GM12892 (cell line): Measurements from ENCODE around the gene MMD.

Source experiments
- DNase-seq: peaks from one replicate; pipeline ENCODE4 v3.0.0; 2011; ENCODE audit not compliant: insufficient read length
- FAIRE-seq: peaks from 2 replicates; lab custom pipeline; 2011; peaks lifted over from hg19 to GRCh38; lab: Jason Lieb, UNC
- POLR2A ChIP-seq: IDR thresholded peaks from 2 replicates; pipeline ENCODE4 v1.6.1; 2011; ENCODE audit warnings: low read depth, low read length, control low read depth
- POLR2AphosphoS5 ChIP-seq: IDR thresholded peaks from 2 replicates; pipeline ENCODE4 v1.6.1; 2011; ENCODE audit warnings: low read depth, low read length, control low read depth
- TAF1 ChIP-seq: IDR thresholded peaks from 2 replicates; pipeline ENCODE4 v1.6.1; 2011; ENCODE audit warnings: low read depth, mild to moderate bottlenecking, control low read depth, low read length, borderline replicate concordance

MMD gene

GRCh38 chr17:55381017-55381770 is 40.4 kb downstream of the MMD start:
- TF ChIP-seq POLR2AphosphoS5 (no peak), TAF1 (no peak), POLR2A (no peak)
- FAIRE-seq (no peak), DNase-seq (no peak)

- FAIRE-seq (no peak), DNase-seq (no peak)
- TF ChIP-seq TAF1 (no peak), POLR2AphosphoS5 (no peak), POLR2A (no peak)
These were observed 43.9 kb downstream of the MMD start for GRCh38 chr17:55377671-55378275.

GRCh38 chr17:55368706-55369105 is 52.9 kb downstream of the MMD start:
- FAIRE-seq = no peak
- TF ChIP-seq POLR2AphosphoS5 = no peak

GRCh38 chr17:55366020-55366481 is 55.6 kb downstream of the MMD start:
- no peak for DNase-seq

More at GRCh38 chr17:55368706-55369105, 52.9 kb downstream of the MMD start:
- DNase-seq = no peak

GRCh38 chr17:55363033-55363432 is 58.6 kb downstream of the MMD start:
- no peak for TF ChIP-seq TAF1
- no peak for TF ChIP-seq POLR2AphosphoS5
- TF ChIP-seq POLR2A = no peak
- no peak for DNase-seq
- FAIRE-seq = no peak

More at GRCh38 chr17:55366020-55366481, 55.6 kb downstream of the MMD start:
- FAIRE-seq = no peak
- no peak for TF ChIP-seq POLR2A
- TF ChIP-seq TAF1 = no peak
- no peak for TF ChIP-seq POLR2AphosphoS5

GRCh38 chr17:55360971-55361370 is 60.7 kb downstream of the MMD start:
- no peak for FAIRE-seq
- no peak for DNase-seq
- no peak for TF ChIP-seq POLR2A
- no peak for TF ChIP-seq POLR2AphosphoS5
- no peak for TF ChIP-seq TAF1

GRCh38 chr17:55356434-55357328 is 65.0 kb downstream of the MMD start:
- FAIRE-seq = peak; percentile 85
- no peak for TF ChIP-seq TAF1
- no peak for TF ChIP-seq POLR2A
- no peak for TF ChIP-seq POLR2AphosphoS5

GRCh38 chr17:55354941-55355340 is 66.7 kb downstream of the MMD start:
- DNase-seq = no peak
- no peak for TF ChIP-seq TAF1
- no peak for FAIRE-seq

More at GRCh38 chr17:55356434-55357328, 65.0 kb downstream of the MMD start:
- DNase-seq = peak; percentile 28

- TF ChIP-seq TAF1 (no peak), POLR2AphosphoS5 (no peak), POLR2A (no peak)
- FAIRE-seq (no peak), DNase-seq (no peak)
These were observed 67.6 kb downstream of the MMD start for GRCh38 chr17:55354010-55354409.

- DNase-seq (no peak), FAIRE-seq (no peak)
- TF ChIP-seq TAF1 (no peak), POLR2AphosphoS5 (no peak), POLR2A (no peak)
These were observed 70.4 kb downstream of the MMD start for GRCh38 chr17:55351226-55351625.

GRCh38 chr17:55350825-55351205 is 70.8 kb downstream of the MMD start:
- FAIRE-seq (no peak), DNase-seq (no peak)
- TF ChIP-seq POLR2AphosphoS5 = no peak
- TF ChIP-seq TAF1 = no peak
- no peak for TF ChIP-seq POLR2A

- TF ChIP-seq POLR2AphosphoS5 (no peak), POLR2A (no peak), TAF1 (no peak)
- FAIRE-seq = peak; percentile 69
- DNase-seq = no peak
These were observed 72.8 kb downstream of the MMD start for GRCh38 chr17:55348749-55349354.
